Activated T-cell treated with anti-CD3 and anti-CD28 coated beads, Interleukin-2, amount 50 U/mL, for 4 hours (primary cell): ENCODE results near the gene CHST8. TPM values are rescaled to one million over a fixed set of nuclear protein-coding genes. Genes with fewer than 3 reads are reported as not detected.

Experiments used
- ATAC-seq, 2 donors: fragments of 200-7000 bp; cut with Tn5 transposase; one replicate each; pipeline ENCODE4 v1.10.0; 2021
- DNase-seq: peaks from one replicate; pipeline ENCODE4 v3.0.0-alpha.2; 2020
- H3K27me3 Mint-ChIP-seq: one replicate; pipeline ENCODE4 v1.8.0; 2021; ENCODE audit warnings: low read depth, mixed read lengths
- H3K36me3 Mint-ChIP-seq: one replicate; pipeline ENCODE4 v1.8.0; 2022; ENCODE audit warnings: mixed read lengths; ENCODE audit not compliant: insufficient read depth
- H3K4me1 Mint-ChIP-seq: one replicate; pipeline ENCODE4 v1.8.0; 2021; ENCODE audit warnings: low read depth, mixed read lengths
- H3K4me3 Mint-ChIP-seq: one replicate; pipeline ENCODE4 v1.8.0; 2021; ENCODE audit warnings: mild to moderate bottlenecking, moderate library complexity, mixed read lengths
- H3K9me3 Mint-ChIP-seq: one replicate; pipeline ENCODE4 v1.8.0; 2021; ENCODE audit warnings: mixed read lengths
- total RNA-seq, 3 donors: library from RNA; stranded (reverse); gene quantifications; one replicate each; pipeline ENCODE4 v1.2.1, GENCODE V29; 2021

The CHST8 gene
- total RNA-seq, 3 donors from 2014 or later = not detected

DNA sequence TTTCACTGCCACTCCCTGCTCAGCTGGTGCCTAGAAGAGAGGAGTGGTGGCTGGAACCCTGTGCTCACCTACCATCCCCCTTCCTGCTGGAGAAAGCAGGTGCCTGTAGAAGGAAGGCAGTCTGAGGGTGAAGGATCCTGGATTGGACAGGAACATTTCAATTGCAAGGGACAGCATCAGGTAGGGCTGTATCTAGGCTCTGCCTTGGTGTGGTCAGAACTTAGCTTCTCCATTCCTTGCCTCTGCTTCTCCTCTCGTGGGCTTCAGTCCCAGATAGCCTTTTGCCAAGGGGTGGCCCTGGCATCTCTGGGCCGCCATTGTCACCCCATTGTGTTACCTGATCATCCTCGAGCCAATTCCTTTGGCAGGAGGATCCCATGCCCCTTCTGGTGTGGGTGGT lies 101.8 kb downstream of the CHST8 start:
- H3K36me3 Mint-ChIP-seq = no peaks in the 10 kb centered on the region
- H3K4me1 Mint-ChIP-seq = no peaks in the 10 kb centered on the region
- H3K9me3 Mint-ChIP-seq = no peaks in the 10 kb centered on the region
- ATAC-seq = no peak
- no peak for DNase-seq
- no peak overlapping the region for H3K4me3 Mint-ChIP-seq
- peaks cover 17% of the 10 kb centered on the region for H3K27me3 Mint-ChIP-seq

DNA sequence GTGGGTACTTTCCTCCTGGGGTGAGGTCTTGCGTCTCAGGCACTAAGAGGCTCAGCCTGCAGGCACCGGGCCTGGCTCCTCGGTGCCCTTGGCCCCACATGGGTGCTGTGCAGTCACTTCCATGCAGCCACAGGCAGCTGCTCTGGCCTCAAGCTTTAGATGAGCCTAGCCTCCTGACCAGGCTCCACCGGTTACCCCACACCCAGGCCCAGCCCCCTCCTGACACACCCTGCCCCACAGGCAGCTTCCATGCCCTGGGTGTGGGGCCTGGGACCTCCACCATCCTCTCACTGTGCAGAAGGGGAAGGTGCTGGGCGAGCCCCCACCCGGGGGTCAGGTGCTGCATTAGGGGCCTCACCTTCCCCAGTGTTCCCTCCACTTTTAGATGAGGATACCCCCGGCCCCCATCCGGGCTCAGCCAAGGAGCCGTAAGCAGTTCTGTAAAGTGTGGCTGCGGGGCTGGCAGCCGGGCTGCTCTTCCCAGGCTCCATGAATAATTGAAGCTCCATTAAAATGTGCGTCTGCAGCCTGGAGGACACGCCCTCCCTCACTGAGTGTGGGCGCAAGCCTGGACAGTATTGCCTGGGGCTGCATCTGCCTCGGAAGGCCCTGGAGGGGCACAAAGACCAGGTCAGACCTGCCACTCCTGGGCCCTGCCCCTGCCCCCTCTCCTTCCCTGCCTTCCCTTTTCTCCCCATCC lies 102.4 kb downstream of the CHST8 start:
- H3K36me3 Mint-ChIP-seq = no peaks in the 10 kb centered on the region
- H3K27me3 Mint-ChIP-seq = peaks cover 16% of the 10 kb centered on the region
- H3K9me3 Mint-ChIP-seq = no peaks in the 10 kb centered on the region
- H3K4me1 Mint-ChIP-seq = no peaks in the 10 kb centered on the region
- no peak overlapping the region for H3K4me3 Mint-ChIP-seq
- no peak for ATAC-seq
- DNase-seq = no peak

DNA sequence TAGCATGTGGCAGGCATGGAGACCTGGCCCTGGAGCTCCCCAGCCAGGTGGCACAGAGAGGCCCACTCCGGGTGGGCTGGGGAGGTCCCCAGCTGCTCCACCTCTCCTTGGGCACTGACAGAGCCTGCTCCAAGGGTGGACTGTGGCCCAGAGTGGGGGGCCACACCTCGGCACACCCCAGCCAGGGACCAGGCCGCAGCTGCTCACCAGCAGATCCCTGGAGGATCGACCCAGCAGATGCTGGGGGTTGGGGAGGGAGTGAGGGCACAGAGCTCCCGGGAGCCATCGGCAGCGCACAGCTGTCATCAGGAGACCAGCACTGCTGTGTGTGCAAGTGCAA lies 102.9 kb downstream of the CHST8 start:
- Mint-ChIP-seq H3K4me1 (no peaks in the 10 kb centered on the region), H3K4me3 (no peak overlapping the region), H3K27me3 (peaks cover 16% of the 10 kb centered on the region), H3K36me3 (no peaks in the 10 kb centered on the region), H3K9me3 (no peaks in the 10 kb centered on the region)
- ATAC-seq (no peak), DNase-seq (no peak)

DNA sequence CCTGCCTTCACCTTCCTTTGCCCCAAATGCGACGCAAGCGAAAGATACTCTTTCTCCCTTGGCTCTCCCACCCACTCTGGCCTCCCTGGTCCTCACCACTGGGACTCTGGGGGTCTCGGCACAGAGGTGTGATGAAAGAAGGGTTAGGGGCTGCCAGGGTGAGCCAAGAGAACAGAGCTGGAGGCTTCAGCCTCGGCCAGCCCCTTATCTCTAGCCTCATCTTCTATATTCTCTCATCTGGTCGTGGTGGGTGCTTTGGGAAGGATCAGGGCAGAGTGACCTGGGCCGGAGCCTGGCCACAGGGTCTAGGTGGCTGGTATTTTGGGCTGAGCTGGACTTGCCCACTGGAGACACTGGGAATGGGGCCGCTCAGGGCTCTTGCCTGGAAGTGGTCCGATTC lies 103.8 kb downstream of the CHST8 start:
- H3K4me1 Mint-ChIP-seq = no peaks in the 10 kb centered on the region
- no peak overlapping the region for H3K4me3 Mint-ChIP-seq
- DNase-seq = no peak
- no peaks in the 10 kb centered on the region for H3K9me3 Mint-ChIP-seq
- H3K36me3 Mint-ChIP-seq = no peaks in the 10 kb centered on the region
- no peak for ATAC-seq
- H3K27me3 Mint-ChIP-seq = peaks cover 16% of the 10 kb centered on the region

DNA sequence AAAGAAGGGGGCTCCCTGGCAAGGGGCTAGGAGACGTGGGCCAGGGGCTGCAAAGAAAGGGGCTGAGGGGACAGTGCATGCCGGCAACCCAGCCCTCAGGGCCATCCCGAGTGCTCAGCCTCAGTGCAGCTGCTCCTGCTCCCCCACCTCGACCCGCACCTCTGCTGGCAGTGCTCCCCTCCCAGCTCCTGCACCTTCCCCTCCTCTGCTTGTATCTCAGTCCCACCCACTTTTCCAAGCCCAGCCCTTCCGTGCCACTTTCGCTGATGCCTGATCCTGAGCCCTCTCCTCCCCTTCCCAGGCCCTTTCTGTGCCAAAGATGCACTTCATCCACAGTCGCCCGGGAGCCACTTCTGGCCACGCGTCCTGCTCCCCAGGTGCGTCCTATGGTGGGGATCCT lies 105.0 kb downstream of the CHST8 start:
- DNase-seq = no peak
- ATAC-seq = no peak
- no peaks in the 10 kb centered on the region for H3K4me1 Mint-ChIP-seq
- H3K4me3 Mint-ChIP-seq = no peak overlapping the region
- no peaks in the 10 kb centered on the region for H3K36me3 Mint-ChIP-seq
- H3K9me3 Mint-ChIP-seq = no peaks in the 10 kb centered on the region
- peaks cover 10% of the 10 kb centered on the region for H3K27me3 Mint-ChIP-seq

DNA sequence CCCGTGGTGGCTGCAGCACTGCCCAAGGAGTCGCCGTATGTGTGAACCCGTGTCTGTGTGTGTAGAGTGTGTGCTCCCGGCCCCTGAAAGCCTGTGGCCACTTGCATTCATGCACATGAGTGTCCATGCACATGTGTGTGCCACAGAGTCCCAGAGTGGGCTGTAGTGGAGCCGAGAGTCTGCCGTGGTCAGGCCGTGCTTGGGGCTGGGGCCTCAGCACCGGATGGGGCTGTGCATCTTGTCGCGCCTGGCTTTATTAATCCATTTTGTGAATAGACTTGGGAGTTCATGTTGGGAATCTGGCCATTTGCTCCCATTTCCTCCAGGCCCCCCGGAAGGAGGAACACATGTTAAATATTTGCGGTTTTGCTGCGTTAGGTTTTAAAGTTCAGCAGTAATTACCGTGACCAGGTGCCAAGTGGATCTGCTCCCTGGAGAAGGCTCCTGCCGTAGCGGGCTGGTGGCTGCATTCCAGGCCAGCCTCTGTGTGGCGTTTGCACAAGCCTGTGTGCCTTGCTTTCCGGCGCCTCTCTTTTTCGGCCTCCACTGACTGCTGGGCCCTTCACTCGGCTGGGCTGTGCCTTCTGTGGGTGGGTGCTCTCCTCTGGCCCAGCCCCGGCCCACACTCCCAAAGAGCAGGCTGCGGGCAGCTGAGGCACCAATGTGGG lies 105.7 kb downstream of the CHST8 start:
- H3K27me3 Mint-ChIP-seq = peaks cover 8% of the 10 kb centered on the region
- H3K4me1 Mint-ChIP-seq = no peaks in the 10 kb centered on the region
- no peaks in the 10 kb centered on the region for H3K36me3 Mint-ChIP-seq
- ATAC-seq (no peak), DNase-seq (no peak)
- H3K9me3 Mint-ChIP-seq = peaks cover 1% of the 10 kb centered on the region
- H3K4me3 Mint-ChIP-seq = no peak overlapping the region

DNA sequence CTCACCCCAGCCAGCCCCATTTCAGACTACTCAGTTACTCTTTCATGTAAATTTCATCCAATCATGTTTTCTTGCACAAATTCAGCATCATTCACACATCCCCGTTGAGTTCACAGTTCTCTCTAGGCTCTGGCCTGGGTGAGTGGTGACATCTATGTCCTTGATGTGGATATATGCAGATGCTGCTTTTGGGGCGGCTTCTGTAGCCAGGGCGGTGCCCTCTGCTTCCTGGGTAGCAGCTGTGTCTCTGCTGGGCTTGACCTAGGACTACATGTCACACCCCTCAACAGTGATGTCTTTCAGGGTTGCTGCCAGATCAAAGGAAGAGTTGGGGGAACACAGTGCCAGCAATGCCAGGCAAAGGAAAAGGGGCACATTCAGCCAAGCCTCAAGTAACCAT lies 106.4 kb downstream of the CHST8 start:
- Mint-ChIP-seq H3K27me3 (peaks cover 8% of the 10 kb centered on the region), H3K4me3 (no peak overlapping the region), H3K9me3 (peaks cover 7% of the 10 kb centered on the region), H3K36me3 (no peaks in the 10 kb centered on the region), H3K4me1 (no peaks in the 10 kb centered on the region)
- DNase-seq (no peak), ATAC-seq (no peak)

DNA sequence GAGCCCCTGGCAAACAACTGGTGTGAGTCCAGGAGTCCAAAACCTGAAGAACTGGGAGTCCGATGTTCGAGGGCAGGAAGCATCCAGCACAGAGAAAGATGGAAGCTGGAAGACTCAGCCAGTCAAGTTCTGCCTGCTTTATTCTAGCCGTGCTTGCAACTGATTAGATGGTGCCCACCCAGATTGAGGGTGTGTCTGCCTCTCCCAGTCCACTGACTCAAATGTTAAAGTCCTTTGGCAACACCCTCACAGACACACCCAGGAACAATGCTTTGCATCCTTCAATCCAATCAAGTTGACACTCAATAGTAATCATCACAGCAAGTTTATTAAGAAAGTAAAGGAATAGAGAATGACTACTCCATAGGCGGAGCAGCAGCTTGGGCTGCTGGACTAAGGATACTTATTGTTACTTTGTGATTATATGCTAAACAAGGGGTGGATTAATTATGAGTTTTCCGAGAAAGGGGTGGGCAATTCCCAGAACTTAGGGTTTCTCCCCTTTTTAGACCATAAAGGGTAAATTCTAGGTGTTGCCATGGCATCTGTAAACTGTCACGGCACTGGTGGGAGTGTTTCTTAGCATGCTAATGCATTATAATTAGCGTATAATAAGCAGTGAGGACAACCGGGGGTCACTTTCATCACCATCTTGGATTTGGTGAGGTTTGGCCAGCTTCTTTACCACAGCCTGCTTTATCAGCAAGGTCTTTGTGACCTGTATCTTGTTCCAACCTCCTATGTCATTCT lies 109.3 kb downstream of the CHST8 start:
- peaks cover 13% of the 10 kb centered on the region for H3K27me3 Mint-ChIP-seq
- H3K9me3 Mint-ChIP-seq = peaks cover 7% of the 10 kb centered on the region
- H3K4me3 Mint-ChIP-seq = no peak overlapping the region
- no peak for DNase-seq
- no peaks in the 10 kb centered on the region for H3K4me1 Mint-ChIP-seq
- H3K36me3 Mint-ChIP-seq = no peaks in the 10 kb centered on the region
- ATAC-seq = no peak

DNA sequence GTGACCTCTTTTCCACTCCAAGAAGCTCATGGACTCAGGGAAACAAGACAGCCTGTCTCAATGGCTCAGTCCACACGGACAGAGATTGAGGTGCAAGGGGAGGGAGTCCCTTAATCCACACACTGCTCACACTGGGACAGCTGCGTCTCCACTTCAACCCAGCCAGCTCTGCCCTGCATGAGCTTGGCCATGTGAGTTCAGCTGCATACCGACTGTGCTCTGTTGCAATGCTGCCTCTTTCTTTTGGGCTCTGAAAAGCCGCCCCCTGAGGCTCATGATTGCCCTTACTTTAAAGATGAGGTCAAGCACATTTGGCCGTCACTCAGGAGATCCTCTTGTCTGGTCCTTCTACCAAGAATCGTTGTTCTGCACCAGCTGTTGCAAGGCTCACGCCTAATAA lies 110.1 kb downstream of the CHST8 start:
- DNase-seq (no peak), ATAC-seq (no peak)
- Mint-ChIP-seq H3K4me1 (no peaks in the 10 kb centered on the region), H3K9me3 (peaks cover 7% of the 10 kb centered on the region), H3K36me3 (no peaks in the 10 kb centered on the region), H3K4me3 (no peak overlapping the region), H3K27me3 (peaks cover 13% of the 10 kb centered on the region)

DNA sequence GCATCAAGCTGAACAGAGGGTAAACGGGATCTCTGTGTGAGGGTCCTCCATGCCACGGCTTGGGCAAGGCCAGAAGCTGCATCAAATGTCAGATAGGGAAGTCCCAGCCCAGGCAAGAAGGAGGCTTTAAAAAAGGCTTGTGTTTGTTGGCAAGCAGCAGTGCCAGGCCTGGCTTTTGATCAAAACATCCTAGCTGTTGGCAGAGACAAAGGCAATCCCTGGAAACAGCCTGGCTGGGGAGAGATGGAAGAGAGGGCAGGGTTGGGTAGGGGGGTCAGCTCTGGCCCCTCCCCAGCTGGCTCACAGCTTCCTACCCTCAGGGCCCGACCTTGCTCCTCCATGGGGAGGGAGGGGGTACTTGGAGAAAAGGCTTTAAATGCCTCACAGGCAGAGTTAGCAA lies 113.2 kb downstream of the CHST8 start:
- Mint-ChIP-seq H3K4me1 (no peaks in the 10 kb centered on the region), H3K36me3 (no peaks in the 10 kb centered on the region), H3K9me3 (peaks cover 7% of the 10 kb centered on the region), H3K4me3 (no peak overlapping the region), H3K27me3 (peaks cover 10% of the 10 kb centered on the region)
- DNase-seq = no peak
- ATAC-seq = no peak

DNA sequence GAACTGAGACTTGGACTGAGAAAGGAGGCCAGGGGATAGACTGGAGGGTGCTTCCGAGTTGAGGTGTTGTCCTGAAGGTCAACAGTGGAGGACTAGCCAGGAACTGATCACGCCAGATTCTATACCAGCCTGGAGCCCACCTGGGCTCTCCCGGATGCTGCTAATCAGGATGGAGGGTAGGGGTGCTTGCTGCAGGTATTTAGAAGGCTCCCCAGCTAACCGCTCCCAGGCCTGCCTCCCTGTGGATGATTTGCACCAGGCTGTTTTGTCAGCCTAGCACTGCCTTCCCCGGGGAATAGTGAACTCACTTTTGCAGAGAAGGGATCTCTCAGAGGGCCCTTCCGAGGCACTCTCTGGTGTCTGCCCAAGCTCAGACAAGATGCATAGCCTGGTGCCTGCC lies 114.4 kb downstream of the CHST8 start:
- no peak for ATAC-seq
- no peaks in the 10 kb centered on the region for H3K4me1 Mint-ChIP-seq
- H3K27me3 Mint-ChIP-seq = peaks cover 10% of the 10 kb centered on the region
- DNase-seq = no peak
- no peak overlapping the region for H3K4me3 Mint-ChIP-seq
- H3K36me3 Mint-ChIP-seq = no peaks in the 10 kb centered on the region
- H3K9me3 Mint-ChIP-seq = peaks cover 7% of the 10 kb centered on the region

DNA sequence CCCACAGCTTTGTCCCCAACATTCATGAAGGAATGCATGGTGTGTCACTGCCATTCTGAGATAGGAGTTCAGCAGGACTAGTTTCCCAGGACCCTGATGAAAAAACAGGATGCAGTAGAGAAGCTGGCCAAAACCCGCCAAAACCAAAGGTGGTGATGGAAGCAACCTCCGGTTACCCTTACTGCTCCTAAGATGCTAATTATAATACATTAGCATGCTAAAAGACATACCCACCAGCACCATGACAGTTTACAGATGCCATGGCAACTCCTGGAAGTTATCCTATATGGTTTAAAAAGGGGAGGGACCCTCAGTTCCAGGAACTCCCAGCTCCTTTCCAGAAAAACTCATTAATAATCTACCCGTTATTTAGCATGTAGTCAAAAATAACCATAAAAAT lies 115.0 kb downstream of the CHST8 start:
- no peak for ATAC-seq
- Mint-ChIP-seq H3K4me1 (no peaks in the 10 kb centered on the region), H3K27me3 (peaks cover 10% of the 10 kb centered on the region), H3K36me3 (no peaks in the 10 kb centered on the region), H3K4me3 (no peak overlapping the region), H3K9me3 (peaks cover 7% of the 10 kb centered on the region)
- no peak for DNase-seq

DNA sequence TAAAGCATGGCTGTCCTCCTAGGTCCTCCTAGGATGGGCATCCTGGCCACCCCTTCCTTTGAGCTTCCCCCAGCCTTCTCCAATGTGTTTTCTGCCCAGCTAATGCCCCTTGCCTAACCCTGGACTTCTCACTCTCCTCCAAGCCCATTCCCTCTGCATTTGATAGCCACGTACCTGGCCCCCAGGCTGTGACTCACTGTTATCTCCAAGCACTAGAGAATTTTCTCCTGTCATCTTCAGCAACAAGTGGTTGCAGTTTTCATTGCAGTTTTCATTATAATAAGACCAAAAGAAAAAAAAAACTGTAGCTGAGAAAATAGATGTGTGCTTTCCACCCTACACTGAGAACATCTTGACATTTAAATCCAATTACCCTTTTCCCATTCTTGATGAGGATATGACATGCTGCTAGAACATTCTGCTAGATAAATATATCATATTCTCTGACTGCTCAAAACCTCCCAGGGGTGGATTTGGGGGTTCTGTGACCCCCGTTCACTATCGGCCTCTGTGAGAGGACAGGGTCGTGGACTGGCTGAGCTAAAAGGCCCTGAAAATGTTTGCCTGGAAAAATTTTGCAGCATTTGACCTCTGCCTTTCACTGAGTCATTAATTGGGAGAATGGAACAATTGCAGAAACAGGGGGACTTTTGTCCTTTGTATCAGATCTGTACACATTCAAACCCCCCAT lies 116.1 kb downstream of the CHST8 start:
- peaks cover 2% of the 10 kb centered on the region for H3K9me3 Mint-ChIP-seq
- no peaks in the 10 kb centered on the region for H3K36me3 Mint-ChIP-seq
- no peak overlapping the region for H3K4me3 Mint-ChIP-seq
- DNase-seq = no peak
- no peaks in the 10 kb centered on the region for H3K4me1 Mint-ChIP-seq
- peaks cover 10% of the 10 kb centered on the region for H3K27me3 Mint-ChIP-seq
- ATAC-seq = no peak

DNA sequence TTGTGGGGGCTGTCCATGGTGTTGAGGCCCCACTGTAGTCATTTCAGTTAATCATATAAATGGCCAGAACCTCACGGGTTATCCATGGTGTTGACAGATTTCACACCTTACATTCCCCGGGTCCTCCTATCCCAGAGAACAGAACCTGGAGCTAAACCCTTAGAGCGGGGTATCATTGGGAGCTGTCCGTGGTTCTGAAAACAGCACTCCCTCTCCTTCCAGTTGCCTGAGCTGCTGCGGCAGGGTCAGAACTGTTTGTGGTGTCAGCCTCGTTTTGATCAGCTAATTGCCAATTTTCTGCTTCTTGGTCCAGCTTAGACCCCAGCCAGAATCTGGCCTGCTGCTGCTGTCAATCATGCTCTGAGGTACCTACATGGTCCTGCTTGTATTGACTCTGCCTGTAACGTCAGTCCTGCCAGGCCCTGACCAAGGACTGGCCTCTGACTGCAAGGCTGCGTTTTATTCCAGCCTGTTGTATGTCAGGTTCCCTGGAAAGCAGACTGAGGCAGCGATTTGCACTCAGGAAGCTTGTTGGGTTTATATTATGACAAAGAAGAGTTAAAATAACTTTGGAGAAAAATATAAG lies 119.2 kb downstream of the CHST8 start:
- H3K27me3 Mint-ChIP-seq = peaks cover 2% of the 10 kb centered on the region
- H3K9me3 Mint-ChIP-seq = no peaks in the 10 kb centered on the region
- ATAC-seq = no peak
- no peaks in the 10 kb centered on the region for H3K4me1 Mint-ChIP-seq
- DNase-seq = no peak
- H3K36me3 Mint-ChIP-seq = no peaks in the 10 kb centered on the region
- no peak overlapping the region for H3K4me3 Mint-ChIP-seq
